ENCODE measurements around the gene TFPI. TPM values are rescaled to one million over a fixed set of nuclear protein-coding genes. Genes with fewer than 3 reads are reported as not detected.

TFPI gene
- total RNA-seq, 1 experiment from 2014 or later: 20.5 TPM

- in situ Hi-C loops (cut with HindIII; ENCODE audit: low pct_unique_long_range_greater_than_20kb, low sequenced_read_pairs): no loop called here
- DNase-seq (ENCODE audit: low read depth, low spot score): no peak
These were observed 134.4 kb downstream of the TFPI start for GRCh38 chr2:187419808-187420207.

- DNase-seq (ENCODE audit: low read depth, low spot score): no peak
- in situ Hi-C loops (cut with HindIII; ENCODE audit: low pct_unique_long_range_greater_than_20kb, low sequenced_read_pairs): no loop called here
These were observed 138.8 kb downstream of the TFPI start for GRCh38 chr2:187415449-187415848.

Small RNA genes within 50 kb of the gene (small RNA-seq; reads per million reads assigned to genes)
- 0 reads per million in 2 experiments for gene GAPDHP59

Other genes with a start within 250 kb of the TFPI start
- 1.1 and 1.7 TPM in 2 replicates for gene CALCRL, start 106.2 kb downstream of the TFPI start, total RNA-seq (2014; rRNA removed; shearing (Covaris generic))